Cerebellar nuclear complex (tissue), 1 donor: ENCODE measurements around the gene CACNA1I.

Experiments
- DNase-seq, 2 experiments: peaks; one replicate each; lab custom pipeline; 2025; lab: John Stamatoyannopoulos, UW

CACNA1I gene

DNA sequence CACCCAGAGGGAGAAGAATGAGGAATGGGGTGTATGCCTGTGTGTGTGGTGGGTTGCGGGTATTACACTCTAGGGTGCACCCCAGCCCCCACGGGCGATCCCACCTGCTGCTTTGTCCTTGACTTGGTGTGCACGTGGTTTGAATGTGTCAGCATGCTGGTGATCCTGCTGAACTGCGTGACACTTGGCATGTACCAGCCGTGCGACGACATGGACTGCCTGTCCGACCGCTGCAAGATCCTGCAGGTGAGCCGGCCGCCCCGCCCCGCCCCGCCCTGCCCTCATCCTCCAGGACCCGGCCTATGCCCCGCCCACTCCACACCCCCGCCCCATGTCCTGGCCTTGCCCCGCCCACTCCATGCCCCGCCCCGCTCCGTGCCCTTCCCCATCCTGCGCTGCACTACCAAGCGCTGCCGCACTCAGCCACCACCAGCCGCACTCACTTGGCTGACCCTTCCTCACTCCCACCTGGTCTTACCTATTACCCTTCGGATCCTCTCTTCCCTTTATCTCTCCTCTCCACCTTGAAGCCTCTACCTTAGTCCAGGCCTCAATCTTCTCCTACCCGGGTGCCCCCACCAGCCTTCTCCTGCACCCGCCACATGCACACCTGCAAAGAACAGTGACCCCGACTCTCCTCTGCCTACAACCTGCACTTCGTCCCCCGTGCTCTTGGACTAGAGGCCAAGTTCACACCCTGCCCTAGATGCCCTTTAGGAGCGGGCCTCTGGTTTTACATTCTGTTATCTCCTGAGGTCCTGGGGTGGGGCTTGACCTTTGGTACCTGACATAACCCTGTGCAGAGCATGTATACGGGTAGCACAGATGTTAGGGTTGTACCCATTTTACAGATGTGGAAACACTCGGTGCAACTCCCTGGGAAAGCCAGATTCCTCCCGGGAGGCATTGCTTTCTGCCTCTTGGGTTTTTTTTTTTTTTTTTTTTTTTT, 27.7 kb downstream of the CACNA1I start:
- DNase-seq: no peak

DNA sequence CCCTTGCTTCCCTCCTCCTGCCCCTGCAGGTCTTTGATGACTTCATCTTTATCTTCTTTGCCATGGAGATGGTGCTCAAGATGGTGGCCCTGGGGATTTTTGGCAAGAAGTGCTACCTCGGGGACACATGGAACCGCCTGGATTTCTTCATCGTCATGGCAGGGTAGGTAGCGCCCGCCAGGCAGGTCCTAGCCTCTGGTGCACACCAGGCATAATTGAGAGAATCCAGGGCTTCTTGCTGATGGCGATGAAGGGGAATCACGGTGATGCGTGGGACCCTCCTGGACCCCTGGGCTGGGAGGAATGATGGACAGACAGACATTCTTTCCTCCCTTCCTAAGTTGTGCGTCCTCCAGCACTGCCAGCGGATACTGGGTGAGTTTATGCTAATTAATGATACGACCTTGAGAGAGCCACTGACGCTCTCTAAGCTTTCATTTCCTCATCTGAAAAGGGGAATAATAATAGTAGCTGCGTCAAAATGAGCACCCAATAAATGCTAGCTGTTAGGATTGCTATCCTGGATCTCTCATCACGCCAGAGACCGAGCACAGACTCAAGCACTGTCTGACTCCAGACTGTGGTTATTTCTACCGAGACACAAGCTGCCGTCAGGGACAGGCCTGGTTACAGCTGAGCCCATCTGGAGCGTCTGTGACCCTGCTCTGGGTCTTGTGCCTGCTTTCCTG, 30.1 kb downstream of the CACNA1I start:
- no peak for DNase-seq

DNA sequence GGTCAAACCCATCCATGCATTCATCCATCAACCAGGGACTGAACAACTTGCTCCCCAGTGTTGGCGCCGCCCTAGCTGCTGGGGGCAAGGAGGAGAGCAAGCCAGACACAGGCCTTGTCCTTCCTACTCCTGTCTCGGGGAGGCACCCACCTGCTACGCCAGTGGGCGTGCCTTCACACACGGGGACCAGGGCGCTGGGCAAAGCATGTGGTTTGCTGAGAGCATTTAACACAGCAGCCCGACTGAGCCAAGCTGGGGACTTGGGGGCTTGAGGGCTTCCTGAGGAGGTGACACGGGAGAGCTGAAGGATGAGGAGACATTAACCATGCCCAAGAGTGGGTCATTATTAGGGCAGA, 30.6 kb downstream of the CACNA1I start:
- no peak for DNase-seq

DNA sequence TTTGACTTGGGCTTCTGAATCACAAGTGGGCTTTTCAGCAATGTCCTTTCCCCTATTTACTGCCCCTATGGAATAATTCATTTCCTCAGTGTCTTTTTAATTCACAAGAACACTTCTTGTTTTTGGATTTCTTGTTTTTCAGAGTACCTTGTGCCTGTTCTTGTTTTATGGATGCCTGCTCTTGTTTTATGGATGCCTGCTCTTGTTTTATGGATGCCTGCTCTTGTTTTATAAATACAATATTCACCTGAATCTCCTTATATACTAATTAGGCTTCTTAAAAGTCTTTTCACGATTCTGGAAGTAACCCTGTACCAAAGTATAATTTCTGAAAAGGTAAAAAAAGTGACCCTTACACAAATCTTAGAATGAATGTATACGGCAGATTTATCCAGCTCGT, 32.8 kb downstream of the CACNA1I start:
- no peak for DNase-seq

DNA sequence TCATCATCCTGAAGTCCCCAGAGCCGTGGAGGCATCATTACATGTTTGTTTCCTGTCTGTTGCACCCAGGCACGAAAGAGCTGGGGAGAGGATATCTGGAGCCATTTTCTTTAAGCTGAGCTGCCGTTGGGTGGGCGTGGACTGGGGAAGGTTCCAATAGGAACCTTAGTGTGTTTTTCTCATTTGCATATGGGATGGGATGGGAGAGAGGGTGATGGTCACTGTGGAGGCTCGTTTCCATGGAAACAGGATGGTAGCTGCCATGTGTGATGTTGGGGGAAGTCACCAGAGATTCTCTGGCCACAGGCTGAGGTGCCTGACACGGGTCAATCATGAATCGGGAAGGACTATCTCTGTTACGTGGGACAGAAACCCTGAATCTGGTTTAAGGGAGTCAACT, 39.7 kb downstream of the CACNA1I start:
- DNase-seq: no peak

DNA sequence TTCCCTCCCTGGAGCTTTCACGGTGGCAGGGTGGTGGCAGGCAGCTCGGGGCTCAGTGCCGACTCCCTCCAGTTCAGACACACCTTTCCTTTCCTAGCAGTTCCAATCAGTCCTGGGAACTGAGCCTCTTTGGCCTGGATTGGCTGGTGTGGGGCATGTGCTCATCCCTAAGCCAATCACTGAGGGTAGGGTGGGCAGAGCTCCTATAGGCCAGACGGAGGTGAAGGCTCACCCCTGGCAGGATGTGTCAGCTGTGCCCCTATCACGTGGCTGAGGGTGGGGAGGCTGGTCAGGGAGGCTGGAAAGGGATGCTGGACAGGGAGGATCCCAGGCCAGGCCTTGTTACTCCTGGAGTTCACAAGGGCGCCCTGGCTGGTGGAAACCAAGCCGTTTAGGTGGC, 40.2 kb downstream of the CACNA1I start:
- no peak for DNase-seq

DNA sequence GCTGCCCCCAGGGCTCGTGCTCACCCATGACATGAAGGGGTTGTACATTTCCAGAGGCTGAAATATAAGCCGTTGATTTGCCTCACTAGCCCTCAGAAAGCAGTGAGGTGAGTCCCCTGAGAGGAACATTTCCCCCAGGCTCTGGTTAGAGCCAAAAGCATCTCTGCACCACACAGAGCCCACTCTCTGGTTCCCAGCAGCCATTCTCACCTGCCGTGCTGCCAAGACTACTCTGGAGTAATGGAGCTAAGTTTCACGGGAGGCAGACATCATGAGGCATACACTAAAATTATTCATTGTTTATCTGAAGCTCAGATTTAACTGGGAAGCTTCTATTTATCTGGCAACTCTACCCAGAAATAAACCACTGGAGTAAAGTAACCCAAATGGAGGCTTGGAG, 40.8 kb downstream of the CACNA1I start:
- DNase-seq: no peak

DNA sequence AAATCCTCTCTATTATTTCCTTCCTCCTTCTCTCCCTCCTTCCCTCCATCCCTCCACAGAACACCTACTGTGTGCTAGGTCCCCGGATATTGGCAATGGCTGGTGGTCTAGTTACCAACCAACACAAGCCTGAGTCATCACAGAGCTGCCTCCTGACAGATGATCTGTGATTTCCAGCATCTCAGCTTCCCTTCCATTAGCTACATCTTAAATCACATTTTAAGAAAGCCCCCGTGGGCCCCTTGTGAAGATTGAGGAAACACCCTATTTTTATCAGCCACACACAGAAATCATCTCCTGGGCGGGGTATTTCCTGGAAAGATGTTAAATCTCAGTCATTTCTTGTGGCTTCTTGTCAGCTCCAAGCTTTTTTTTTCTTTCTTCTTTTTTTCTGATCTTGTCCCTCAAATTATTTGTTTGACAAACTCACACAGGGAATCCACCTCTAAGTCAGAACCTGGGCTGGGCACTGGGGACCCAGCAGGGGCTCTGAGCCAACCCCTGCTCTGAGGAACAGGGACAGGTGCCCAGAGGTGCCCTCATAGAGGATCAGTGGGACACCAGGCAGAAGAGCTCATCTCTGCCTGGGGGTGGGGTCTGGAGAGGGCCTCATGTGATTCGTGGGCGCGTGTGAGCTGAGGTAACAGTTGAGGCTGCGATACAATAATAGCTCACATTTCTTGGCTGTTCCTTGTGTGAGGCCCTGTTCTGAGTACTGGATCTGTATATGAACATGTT, 42.4 kb downstream of the CACNA1I start:
- no peak for DNase-seq

DNA sequence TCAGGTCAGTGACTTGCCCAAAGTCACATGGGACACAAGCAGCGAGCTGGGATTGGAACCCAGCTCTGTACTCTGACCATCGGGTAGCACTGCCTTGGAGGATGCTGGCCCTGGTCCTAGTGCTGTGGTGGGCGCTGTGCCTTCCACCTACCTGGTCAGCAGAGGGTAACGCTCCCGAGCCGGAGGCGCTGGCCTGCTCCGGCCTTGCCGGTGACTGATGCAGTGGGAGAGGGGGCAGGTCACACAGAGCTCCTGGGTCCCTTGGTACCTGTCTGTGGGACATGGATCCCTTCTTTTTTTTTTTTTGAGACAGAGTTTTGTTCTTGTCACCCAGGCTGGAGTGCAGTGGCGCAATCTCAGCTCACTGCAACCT, 43.0 kb downstream of the CACNA1I start:
- DNase-seq: no peak

DNA sequence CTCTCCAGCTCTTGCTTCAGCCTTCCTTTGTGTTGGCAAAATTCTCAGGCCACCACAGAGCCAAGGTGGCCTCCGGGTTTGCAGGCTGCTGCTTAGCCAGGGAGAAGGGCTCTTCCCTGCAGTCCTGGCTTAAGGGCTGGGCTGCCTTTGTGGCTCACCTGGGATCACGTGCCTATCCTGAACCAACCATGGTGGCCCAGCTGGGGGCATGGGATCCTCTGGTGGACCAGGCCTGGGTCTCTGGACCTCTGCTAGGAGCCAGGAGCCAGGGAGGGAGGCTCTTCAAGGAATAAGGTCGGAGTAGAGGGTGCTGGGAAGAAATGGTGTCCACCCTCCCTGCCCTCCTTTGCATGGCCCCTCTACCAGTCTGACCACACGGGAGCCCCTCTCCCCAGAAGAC, 43.9 kb downstream of the CACNA1I start:
- DNase-seq: no peak

DNA sequence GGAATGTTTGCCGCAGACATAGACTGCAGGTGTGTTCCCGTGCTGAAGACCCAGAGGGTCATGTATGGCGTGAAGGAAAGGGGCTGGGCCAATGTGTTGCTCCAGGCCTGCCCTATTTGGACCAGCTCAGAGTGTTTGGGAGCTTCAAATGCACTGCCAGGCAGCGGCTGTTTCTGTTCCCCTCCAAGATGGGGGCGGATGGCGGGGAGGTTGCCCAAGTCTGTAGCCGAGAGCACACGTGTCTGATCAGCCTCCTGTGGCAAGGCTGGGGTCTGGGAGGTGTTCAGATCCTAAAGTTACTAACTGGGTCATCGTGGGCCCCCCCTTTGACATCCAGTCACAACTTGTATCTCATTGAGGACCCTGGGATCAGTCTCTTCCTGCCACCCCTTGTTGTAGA, 45.5 kb downstream of the CACNA1I start:
- no peak for DNase-seq

DNA sequence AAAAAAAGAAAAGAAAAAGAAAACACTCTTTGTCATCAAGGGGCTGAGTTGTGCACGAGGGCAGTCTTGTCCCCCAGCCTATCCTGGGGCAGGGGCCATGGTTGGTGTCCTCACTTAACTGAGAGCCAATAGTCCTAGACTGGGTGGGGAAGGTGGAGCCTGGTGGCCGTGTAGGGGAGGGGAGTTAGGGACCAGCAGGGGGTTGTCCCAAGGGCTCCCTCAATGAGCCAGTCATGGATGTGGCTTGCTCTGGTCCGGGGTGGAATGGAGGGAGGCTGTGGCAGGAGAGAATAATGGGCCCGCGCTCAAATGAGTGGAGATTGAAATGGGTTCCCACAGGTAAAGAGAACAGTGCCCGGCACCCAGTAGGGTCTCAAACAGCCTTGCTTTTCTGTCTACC, 46.2 kb downstream of the CACNA1I start:
- no peak for DNase-seq

DNA sequence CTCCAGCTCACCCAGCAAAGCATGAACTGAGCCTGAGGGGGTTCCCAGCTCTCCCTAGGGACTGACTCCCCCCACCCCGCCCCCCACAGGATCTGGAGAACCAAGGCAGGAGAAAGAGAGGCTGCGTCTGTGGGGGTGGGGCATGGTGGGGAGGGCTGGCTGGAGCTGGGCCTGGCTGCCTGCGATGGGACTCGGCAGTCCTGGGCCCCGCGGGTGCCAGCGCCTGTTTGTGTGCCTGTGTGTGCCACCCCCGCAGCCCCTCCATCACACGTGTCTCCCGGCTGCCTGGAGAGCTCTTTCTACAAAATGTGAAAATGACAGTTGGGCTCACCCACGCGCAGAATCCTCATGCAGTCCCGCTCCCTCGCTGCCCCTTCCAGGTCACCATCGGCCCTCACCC, 46.8 kb downstream of the CACNA1I start:
- no peak for DNase-seq

DNA sequence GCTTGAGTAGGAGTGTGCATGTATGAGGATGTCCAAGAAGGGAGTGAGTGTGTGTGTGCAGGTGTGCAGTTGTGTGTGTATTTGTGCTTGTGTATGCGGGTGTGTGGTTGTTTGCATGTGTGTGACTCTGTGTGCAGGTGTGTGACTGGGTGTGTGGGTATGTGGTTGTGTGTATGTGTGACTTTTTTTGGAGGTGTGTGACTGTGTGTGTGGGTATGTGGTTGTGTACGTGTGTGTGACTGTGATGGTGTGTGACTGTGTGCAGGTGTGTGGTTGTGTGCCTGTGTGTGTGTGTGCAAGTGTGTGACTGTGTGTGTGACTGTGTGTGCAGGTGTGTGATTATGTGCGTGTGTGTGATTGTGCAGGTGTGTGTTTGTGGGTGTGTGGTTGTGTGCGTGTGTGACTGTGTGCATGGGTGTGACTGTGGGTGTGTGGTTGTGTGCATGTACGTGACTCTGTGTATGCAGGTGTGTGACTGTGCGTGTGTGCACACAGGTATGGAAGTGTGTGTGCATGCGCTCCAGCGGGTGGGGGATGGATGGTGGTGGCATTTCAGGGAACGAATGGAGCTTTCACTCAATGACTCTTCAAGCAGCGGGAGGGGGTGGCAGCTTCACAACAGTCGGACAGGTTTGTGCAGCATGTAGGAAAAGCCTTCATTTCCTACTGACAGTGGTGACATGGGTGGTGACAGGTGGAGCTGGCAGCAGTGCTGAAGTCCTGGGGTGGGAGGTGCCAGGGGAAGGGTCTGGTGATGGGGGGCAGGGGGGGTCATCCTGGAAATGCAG, 47.6 kb downstream of the CACNA1I start:
- no peak for DNase-seq

DNA sequence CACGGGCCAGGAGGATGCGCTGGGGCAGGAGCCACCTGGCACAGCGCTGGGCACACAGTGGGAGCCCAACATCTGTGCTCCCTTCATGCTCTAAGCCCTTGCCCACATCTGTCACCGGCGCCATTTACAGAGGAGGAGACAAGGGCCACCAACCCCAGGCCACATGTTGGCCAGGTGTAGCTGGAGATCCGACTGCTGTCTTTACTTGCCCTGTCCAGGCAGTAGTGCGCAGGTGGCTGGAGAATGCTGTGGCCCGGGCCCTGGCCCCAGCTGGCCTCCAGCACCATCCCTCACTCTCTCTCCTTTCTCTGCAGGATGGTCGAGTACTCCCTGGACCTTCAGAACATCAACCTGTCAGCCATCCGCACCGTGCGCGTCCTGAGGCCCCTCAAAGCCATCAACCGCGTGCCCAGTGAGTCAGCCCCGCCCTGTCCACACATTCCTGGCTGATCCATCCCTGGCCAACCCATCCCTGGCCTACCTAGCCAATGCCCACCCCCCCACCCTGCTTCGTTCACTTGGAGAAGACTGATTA, 48.5 kb downstream of the CACNA1I start:
- DNase-seq: no peak

DNA sequence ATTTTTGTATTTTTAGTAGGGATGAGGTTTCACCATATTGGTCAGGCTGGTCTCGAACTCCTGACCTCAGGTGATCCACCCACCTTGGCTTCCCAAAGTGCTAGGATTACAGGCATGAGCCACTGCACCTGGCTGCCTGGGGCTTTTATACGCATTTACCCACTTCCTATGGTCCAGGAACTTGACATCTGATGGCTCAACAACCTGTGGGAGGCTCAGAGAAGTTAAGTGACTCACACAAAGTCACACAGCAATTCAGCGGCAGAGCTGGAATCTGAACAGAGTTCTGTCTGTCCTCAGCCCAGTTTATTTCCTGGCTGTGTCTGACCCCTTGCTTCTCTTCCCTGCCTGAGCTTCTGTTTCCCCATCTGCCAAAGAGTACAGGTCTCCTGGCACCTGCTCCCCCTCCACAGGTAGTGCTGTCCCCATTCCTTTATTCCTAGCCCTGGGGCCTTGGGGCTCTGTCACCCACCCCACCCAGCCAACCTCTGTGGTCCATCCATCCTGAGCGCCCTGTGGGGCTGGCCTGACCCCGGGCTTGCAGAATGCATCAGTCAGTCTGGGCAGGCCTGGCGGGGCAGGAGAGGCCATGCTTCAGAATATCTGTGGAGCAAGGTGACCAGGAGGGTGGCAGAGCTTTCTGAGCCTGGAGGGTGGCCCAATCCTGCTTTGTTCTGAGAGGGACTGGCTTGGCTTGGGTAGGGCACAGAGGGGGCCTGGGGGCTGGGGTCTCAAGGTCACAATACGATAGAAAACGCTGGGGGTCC, 50.6 kb downstream of the CACNA1I start:
- DNase-seq: no peak

DNA sequence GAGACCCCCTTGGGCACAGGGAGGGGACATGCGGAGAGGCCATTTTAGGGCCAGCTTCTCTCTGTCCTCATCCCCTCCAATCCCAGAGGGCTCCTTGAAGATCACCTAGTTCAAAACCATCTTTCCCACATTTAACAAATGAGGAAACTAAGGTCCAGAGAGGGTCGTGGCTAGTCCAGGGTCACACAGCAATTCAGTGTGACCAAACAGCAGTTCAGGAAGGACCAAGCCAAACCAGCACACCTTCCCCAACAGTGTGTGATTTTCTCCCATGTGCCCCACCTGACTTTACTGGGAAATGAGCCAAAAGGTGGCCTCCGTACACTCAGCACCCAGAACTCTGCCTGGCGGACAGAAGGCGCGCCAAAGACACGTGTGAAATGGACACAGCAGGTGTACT, 51.3 kb downstream of the CACNA1I start:
- no peak for DNase-seq

DNA sequence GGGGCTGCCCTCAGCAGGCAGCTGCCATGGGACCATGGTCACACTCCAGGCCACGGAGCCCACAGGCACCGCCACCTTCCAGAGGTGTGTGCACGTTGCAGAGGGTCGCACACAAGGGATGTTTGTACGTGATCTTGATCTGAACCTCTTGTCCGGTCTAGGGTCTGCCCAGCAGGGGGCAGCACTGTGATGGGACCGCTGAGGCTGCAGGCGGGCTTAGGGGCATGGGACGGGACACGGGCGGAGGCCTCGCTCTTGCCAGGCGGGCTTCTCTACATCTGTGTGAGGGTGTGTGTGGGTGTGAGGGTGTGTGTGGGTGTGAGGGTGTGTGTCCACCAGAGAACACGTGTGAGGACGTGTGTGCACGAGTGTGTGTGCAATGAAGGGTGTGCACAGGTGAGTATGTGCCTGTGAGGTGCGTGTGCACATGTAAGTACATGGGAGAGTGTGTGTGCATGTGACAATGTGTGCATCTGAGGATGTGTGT, 52.4 kb downstream of the CACNA1I start:
- DNase-seq: no peak

DNA sequence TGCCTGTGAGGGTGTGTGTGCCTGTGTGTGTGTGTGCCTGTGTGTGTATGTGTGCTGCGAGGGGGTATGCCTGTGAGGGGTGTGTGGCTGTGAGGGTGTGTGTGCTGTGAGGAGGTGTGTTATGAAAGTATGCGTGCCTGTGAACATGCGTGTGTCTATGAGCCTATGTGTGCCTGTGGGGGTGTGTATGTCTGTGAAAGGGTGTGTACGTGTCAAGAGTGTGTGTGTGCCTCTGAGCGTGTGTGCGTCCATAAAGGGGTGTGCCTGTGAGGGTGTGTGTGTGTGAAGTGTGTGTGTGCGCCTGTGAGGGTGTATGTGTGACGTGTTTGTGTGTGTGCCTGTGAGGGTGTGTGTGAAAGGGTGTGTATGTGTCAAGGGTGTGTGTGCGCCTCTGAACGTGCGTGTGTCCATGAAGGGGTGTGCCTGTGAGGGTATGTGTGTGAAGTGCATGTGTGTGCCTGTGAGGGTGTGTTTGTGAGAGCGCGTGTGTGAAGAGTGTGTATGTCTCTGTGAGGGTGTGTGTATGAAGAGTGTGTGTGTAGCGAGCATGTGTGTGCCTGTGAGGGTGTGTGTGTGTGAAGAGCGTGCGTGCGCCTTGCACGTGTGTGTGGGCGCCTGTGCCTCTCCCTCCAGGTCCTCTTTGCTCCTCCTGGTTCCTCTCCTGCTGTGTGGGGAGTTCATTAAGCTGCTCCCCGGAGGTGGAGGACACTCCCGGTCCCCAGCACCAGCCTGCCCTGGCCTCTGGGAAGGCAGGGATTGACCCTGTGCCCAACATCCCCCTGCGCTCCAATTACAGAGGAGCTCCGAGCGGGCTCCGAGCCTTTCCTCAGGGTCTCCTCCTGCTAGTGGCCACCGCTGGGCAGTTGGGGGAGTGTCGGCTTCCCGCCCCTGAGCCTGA, 53.3 kb downstream of the CACNA1I start:
- no peak for DNase-seq

DNA sequence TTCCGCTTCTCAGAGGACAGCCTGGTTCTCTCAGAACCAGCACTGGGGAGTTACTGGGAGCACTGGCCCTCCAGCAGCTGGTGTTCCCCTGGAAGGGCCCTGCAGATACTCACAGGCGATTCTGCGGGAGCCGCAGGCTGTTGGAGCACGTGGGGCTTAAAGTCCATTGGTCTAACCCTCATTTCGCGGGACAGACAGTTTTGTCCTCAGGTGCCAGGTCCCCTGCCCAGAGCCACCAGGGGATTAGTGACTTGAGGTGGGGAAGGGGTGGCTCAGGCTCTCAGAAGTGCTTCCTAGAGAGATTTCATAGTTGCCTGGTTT, 53.9 kb downstream of the CACNA1I start:
- DNase-seq: no peak
